PFSK-1 (cell line): Measurements from ENCODE around the gene NANS.

Source experiments
- FOXP2 ChIP-seq: optimal IDR thresholded peaks from 2 replicates; pipeline ENCODE3; 2011; ENCODE audit warnings: borderline replicate concordance, control low read depth, inconsistent platforms; ENCODE audit not compliant: insufficient read depth; ENCODE audit errors: extremely low read length, extremely low read depth
- POLR2AphosphoS5 ChIP-seq: IDR thresholded peaks from 2 replicates; pipeline ENCODE4 v1.6.1; 2012; ENCODE audit warnings: low read depth, mild to moderate bottlenecking, control low read depth, low read length, moderate library complexity
- REST ChIP-seq, 2 experiments: IDR thresholded peaks; 2 replicates each; pipeline versions ENCODE4 v1.6.1 to v1.8.0; 2011 to 2012; ENCODE audit warnings: low read depth in 2 of 2, low read length in 2 of 2, control low read depth in 1 of 2, inconsistent platforms in 1 of 2, mild to moderate bottlenecking in 1 of 2, moderate library complexity in 1 of 2; ENCODE audit not compliant: insufficient read depth in 1 of 2
- SIN3A ChIP-seq: IDR thresholded peaks from 2 replicates; pipeline ENCODE4 v1.6.1; 2012; ENCODE audit warnings: mild to moderate bottlenecking, low read length, moderate library complexity, borderline replicate concordance; ENCODE audit not compliant: insufficient read depth
- TAF1 ChIP-seq: IDR thresholded peaks from 2 replicates; pipeline ENCODE4 v1.6.1; 2012; ENCODE audit warnings: low read length, control low read depth, borderline replicate concordance; ENCODE audit not compliant: insufficient read depth

NANS gene

GRCh38 chr9:98039607-98040017, 16.9 kb upstream of the NANS start:
- TF ChIP-seq POLR2AphosphoS5 (no peak), FOXP2 (no peak), REST (IDR thresholded peaks at IDR 0.05; ENCODE audit: insufficient read depth in 1 of 2, low read depth in 2 of 2, low read length in 2 of 2) (no peak), SIN3A (no peak), TAF1 (no peak)

- no peak for TF ChIP-seq TAF1
Measured at GRCh38 chr9:98040212-98040611, 16.3 kb upstream of the NANS start.

- TF ChIP-seq REST (IDR thresholded peaks at IDR 0.05; ENCODE audit: insufficient read depth in 1 of 2, low read depth in 2 of 2, low read length in 2 of 2) (no peak), SIN3A (no peak), FOXP2 (no peak)
Measured at GRCh38 chr9:98043915-98044314, 12.6 kb upstream of the NANS start.

- TF ChIP-seq FOXP2 = no peak
- no peak for TF ChIP-seq TAF1
Measured at GRCh38 chr9:98045234-98046179, 11.0 kb upstream of the NANS start.

GRCh38 chr9:98046180-98046543, 10.4 kb upstream of the NANS start:
- TF ChIP-seq POLR2AphosphoS5 = no peak
- TF ChIP-seq REST (IDR thresholded peaks at IDR 0.05; ENCODE audit: insufficient read depth in 1 of 2, low read depth in 2 of 2, low read length in 2 of 2) = no peak
- no peak for TF ChIP-seq FOXP2

DNA sequence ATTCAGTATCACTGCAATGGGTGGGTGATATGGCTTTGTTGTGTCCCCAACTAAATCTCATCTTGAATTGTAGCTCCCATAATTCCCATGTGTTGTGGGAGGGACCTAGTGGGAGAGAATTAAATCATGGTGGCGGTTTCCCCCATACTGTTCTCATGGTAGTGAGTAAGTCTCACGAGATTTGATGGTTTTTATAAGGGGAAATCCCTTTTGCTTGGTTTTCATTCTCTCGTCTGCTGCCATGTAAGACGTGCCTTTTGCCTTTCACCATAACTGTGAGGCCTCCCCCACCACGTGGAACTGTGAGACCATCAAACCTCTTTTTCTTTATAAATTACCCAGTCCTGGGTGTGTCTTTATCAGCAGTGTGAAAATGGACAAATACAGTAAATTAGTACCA, 9.5 kb upstream of the NANS start:
- TF ChIP-seq POLR2AphosphoS5 (no peak), SIN3A (no peak), REST (IDR thresholded peaks at IDR 0.05; ENCODE audit: insufficient read depth in 1 of 2, low read depth in 2 of 2, low read length in 2 of 2) (no peak), TAF1 (no peak), FOXP2 (no peak)
